Type B pancreatic cell (in vitro differentiated cells): ENCODE data around the gene PAXIP1. TPM values are rescaled to one million over a fixed set of nuclear protein-coding genes. Genes with fewer than 3 reads are reported as not detected.

Source experiments
- DNase-seq: peaks from one replicate; pipeline ENCODE4 v3.0.0; 2021; ENCODE audit warnings: mixed read lengths; ENCODE audit not compliant: unreplicated experiment; ENCODE audit errors: extremely low spot score
- H3K27ac Mint-ChIP-seq: 2 replicates; pipeline ENCODE4 v1.8.0; 2021; ENCODE audit warnings: mild to moderate bottlenecking, mixed read lengths
- H3K27me3 Mint-ChIP-seq: 2 replicates; pipeline ENCODE4 v1.8.0; 2021; ENCODE audit warnings: mixed read lengths
- H3K36me3 Mint-ChIP-seq: 2 replicates; pipeline ENCODE4 v1.8.0; 2021; ENCODE audit warnings: mixed read lengths
- H3K4me1 Mint-ChIP-seq: one replicate; pipeline ENCODE4 v1.8.0; 2021; ENCODE audit warnings: mixed read lengths; ENCODE audit not compliant: unreplicated experiment
- H3K4me3 Mint-ChIP-seq: 2 replicates; pipeline ENCODE4 v1.8.0; 2021; ENCODE audit warnings: mild to moderate bottlenecking, mixed read lengths
- H3K9me3 Mint-ChIP-seq: 2 replicates; pipeline ENCODE4 v1.8.0; 2021; ENCODE audit warnings: mixed read lengths
- total RNA-seq: library from RNA; stranded (reverse); gene quantifications from 2 replicates; pipeline ENCODE4 v1.2.1, GENCODE V29; 2021; ENCODE audit warnings: low replicate concordance
- TF ChIP-seq, protein P1 (sequence below): fragments of 200-600 bp; sonication (generic); conservative IDR thresholded peaks from 2 replicates; pipeline ENCODE4 v1.5.0; 2021; ENCODE audit warnings: antibody characterized with exemption, mild to moderate bottlenecking

Gene PAXIP1
- total RNA-seq, 1 donor from 2014 or later, result 21.1 TPM

- DNase-seq, result no peak
- Mint-ChIP-seq H3K4me1 (no peaks in the 10 kb centered on the region), H3K27me3 (peaks cover 14% of the 10 kb centered on the region), H3K4me3 (no peak overlapping the region), H3K36me3 (no peaks in the 10 kb centered on the region), H3K27ac (no peak overlapping the region), H3K9me3 (peaks cover 10% of the 10 kb centered on the region)
- TF ChIP-seq, protein P1, sequence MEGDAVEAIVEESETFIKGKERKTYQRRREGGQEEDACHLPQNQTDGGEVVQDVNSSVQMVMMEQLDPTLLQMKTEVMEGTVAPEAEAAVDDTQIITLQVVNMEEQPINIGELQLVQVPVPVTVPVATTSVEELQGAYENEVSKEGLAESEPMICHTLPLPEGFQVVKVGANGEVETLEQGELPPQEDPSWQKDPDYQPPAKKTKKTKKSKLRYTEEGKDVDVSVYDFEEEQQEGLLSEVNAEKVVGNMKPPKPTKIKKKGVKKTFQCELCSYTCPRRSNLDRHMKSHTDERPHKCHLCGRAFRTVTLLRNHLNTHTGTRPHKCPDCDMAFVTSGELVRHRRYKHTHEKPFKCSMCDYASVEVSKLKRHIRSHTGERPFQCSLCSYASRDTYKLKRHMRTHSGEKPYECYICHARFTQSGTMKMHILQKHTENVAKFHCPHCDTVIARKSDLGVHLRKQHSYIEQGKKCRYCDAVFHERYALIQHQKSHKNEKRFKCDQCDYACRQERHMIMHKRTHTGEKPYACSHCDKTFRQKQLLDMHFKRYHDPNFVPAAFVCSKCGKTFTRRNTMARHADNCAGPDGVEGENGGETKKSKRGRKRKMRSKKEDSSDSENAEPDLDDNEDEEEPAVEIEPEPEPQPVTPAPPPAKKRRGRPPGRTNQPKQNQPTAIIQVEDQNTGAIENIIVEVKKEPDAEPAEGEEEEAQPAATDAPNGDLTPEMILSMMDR, result no peak
Measured at GRCh38 chr7:154910125-154910524, 92.8 kb downstream of the PAXIP1 start.

DNA sequence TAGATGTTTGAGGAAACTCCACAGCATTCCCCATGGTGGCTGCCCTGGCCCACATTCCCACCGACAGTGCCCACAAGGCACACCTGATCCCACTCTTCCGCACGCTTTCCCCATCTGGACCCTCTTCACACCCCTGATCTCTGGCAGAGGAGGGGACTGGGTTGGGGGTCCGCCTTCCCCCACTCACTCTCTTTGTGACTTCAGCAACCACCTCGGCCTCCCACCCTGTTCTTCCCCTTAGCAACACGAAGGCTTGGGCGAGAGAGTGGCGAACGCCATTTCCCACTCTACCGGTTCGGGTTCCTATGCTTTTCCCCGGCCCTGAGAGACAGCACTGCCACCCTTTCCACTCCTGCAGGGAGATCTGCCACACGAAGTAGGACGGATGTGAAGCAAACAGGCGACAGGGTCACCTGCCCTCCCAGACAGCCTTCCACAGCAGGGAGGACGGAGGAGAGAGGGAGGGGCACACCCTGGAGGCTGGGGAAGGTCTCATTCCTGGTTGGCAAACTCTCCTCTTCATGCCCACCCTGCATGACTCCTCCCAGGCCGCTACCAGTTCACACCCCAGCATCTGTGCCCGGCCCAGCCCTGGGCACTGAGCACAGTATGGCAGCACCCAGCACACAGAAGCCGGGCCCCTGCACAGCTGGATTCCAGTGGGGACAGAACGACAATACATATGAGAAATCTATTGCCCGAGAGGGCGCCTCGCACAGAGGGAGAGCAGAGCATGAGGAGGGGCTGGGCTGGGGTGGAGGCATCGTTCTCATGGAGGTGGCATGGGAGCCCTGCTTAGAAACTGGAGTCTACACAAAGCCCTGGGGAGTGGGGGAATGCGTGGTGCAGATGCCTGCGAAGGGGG, 93.5 kb downstream of the PAXIP1 start:
- Mint-ChIP-seq H3K27me3 (peaks cover 14% of the 10 kb centered on the region), H3K27ac (no peak overlapping the region), H3K4me3 (no peak overlapping the region), H3K36me3 (no peaks in the 10 kb centered on the region), H3K9me3 (peaks cover 10% of the 10 kb centered on the region), H3K4me1 (no peaks in the 10 kb centered on the region)
- no peak for DNase-seq
- TF ChIP-seq, protein P1, result no peak

- Mint-ChIP-seq H3K27ac (no peak overlapping the region), H3K4me1 (no peaks in the 10 kb centered on the region)
Measured at GRCh38 chr7:154907651-154908620, 95.0 kb downstream of the PAXIP1 start.

GRCh38 chr7:154906736-154907355, 96.1 kb downstream of the PAXIP1 start:
- DNase-seq, result no peak
- no peak overlapping the region for H3K27ac Mint-ChIP-seq
- no peaks in the 10 kb centered on the region for H3K36me3 Mint-ChIP-seq
- H3K4me3 Mint-ChIP-seq, result no peak overlapping the region
- H3K4me1 Mint-ChIP-seq, result no peaks in the 10 kb centered on the region
- TF ChIP-seq, protein P1, result no peak
- peaks cover 10% of the 10 kb centered on the region for H3K27me3 Mint-ChIP-seq
- peaks cover 10% of the 10 kb centered on the region for H3K9me3 Mint-ChIP-seq

More at GRCh38 chr7:154907651-154908620, 95.0 kb downstream of the PAXIP1 start:
- TF ChIP-seq, protein P1, result no peak
- DNase-seq, result no peak
- H3K27me3 Mint-ChIP-seq, result peaks cover 10% of the 10 kb centered on the region
- peaks cover 10% of the 10 kb centered on the region for H3K9me3 Mint-ChIP-seq
- H3K36me3 Mint-ChIP-seq, result no peaks in the 10 kb centered on the region
- H3K4me3 Mint-ChIP-seq, result no peak overlapping the region

DNA sequence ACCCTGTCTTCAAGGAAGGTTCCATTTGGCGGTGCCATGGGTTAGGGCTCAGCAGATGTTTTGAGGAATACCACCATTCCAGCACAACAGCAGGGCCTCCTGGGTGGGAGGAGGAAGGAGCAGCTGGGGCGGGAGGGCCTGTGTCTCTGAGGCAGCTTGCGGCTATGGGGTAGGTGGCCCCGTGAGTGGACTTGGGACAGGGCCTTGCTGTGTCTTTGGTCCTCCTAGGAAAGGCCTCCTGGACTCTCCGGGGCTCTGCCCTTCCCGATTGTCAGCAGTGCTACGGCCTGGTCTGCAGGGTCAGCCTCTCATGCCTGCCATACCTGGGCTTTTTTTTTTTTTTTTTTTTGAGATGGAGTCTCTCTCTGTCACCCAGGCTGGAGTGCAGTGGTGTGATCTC, 96.7 kb downstream of the PAXIP1 start:
- H3K27me3 Mint-ChIP-seq, result peaks cover 10% of the 10 kb centered on the region
- H3K36me3 Mint-ChIP-seq, result no peaks in the 10 kb centered on the region
- DNase-seq, result no peak
- no peaks in the 10 kb centered on the region for H3K4me1 Mint-ChIP-seq
- no peak overlapping the region for H3K4me3 Mint-ChIP-seq
- TF ChIP-seq, protein P1, result no peak
- peaks cover 7% of the 10 kb centered on the region for H3K9me3 Mint-ChIP-seq
- H3K27ac Mint-ChIP-seq, result no peak overlapping the region
